Loucy (cell line): Measurements from ENCODE around the gene TLE2.

Source experiments
- H2AFZ ChIP-seq: fragments of 200-600 bp; sonication (generic); 2 replicates; pipeline ENCODE4 v1.6.0; 2016; ENCODE audit warnings: antibody characterized with exemption, mild to moderate bottlenecking, low read length, moderate library complexity
- H3F3A ChIP-seq: fragments of 200-600 bp; 2 replicates; pipeline ENCODE4 v1.6.0; 2016; ENCODE audit warnings: antibody characterized with exemption, low read depth, mild to moderate bottlenecking
- H3K27me3 ChIP-seq: fragments of 200-600 bp; sonication (generic); 2 replicates; pipeline ENCODE4 v1.6.1; 2014; ENCODE audit warnings: low read length, mild to moderate bottlenecking; ENCODE audit not compliant: insufficient read depth, poor library complexity, severe bottlenecking
- H3K36me3 ChIP-seq: fragments of 200-600 bp; sonication (generic); 2 replicates; pipeline ENCODE4 v1.6.1; 2016; ENCODE audit warnings: low read length; ENCODE audit not compliant: insufficient read depth
- H3K4me1 ChIP-seq: fragments of 200-600 bp; sonication (generic); 2 replicates; pipeline ENCODE4 v1.5.1; 2014; ENCODE audit warnings: low read length, mild to moderate bottlenecking; ENCODE audit not compliant: insufficient read depth, poor library complexity, severe bottlenecking
- H3K4me2 ChIP-seq: fragments of 200-600 bp; sonication (generic); 2 replicates; pipeline ENCODE4 v1.6.0; 2014; ENCODE audit warnings: antibody characterized with exemption, low read length, low read depth, mild to moderate bottlenecking; ENCODE audit not compliant: poor library complexity, severe bottlenecking
- H3K4me3 ChIP-seq: fragments of 200-600 bp; sonication (generic); 2 replicates; pipeline ENCODE4 v1.5.1; 2014; ENCODE audit warnings: low read length, mild to moderate bottlenecking, mixed read lengths; ENCODE audit not compliant: poor library complexity, severe bottlenecking
- H3K79me2 ChIP-seq: fragments of 200-600 bp; sonication (generic); 2 replicates; pipeline ENCODE4 v1.6.1; 2014; ENCODE audit warnings: low read length; ENCODE audit not compliant: insufficient read depth
- H3K9ac ChIP-seq: fragments of 200-600 bp; sonication (generic); 2 replicates; pipeline ENCODE4 v1.6.0; 2014; ENCODE audit warnings: mild to moderate bottlenecking, low read depth, low read length, moderate library complexity; ENCODE audit not compliant: poor library complexity, severe bottlenecking
- H3K9me2 ChIP-seq: fragments of 200-600 bp; sonication (generic); replicated peaks from 2 replicates; pipeline ENCODE4 v1.6.1; 2016; ENCODE audit warnings: low read depth, low read length, mixed read lengths
- H3K9me3 ChIP-seq: fragments of 200-600 bp; sonication (generic); 2 replicates; pipeline ENCODE4 v1.6.1; 2014; ENCODE audit warnings: mild to moderate bottlenecking, antibody characterized with exemption, low read length, low read depth; ENCODE audit not compliant: insufficient read depth
- H4K20me1 ChIP-seq: fragments of 200-600 bp; sonication (generic); 2 replicates; pipeline ENCODE4 v1.6.0; 2014; ENCODE audit warnings: antibody characterized with exemption, low read length, mild to moderate bottlenecking; ENCODE audit not compliant: insufficient read depth, poor library complexity, severe bottlenecking
- EZH2phosphoT487 ChIP-seq: fragments of 200-600 bp; IDR thresholded peaks from 2 replicates; pipeline ENCODE4 v1.6.1; 2018; ENCODE audit warnings: antibody characterized with exemption, mild to moderate bottlenecking, moderate library complexity, borderline replicate concordance
- TF ChIP-seq, protein P1 (sequence below): fragments of 200-600 bp; sonication (generic); conservative IDR thresholded peaks from 2 replicates; pipeline ENCODE4 v1.5.1; 2014; ENCODE audit warnings: mild to moderate bottlenecking, antibody characterized with exemption, low read length

The TLE2 gene

DNA sequence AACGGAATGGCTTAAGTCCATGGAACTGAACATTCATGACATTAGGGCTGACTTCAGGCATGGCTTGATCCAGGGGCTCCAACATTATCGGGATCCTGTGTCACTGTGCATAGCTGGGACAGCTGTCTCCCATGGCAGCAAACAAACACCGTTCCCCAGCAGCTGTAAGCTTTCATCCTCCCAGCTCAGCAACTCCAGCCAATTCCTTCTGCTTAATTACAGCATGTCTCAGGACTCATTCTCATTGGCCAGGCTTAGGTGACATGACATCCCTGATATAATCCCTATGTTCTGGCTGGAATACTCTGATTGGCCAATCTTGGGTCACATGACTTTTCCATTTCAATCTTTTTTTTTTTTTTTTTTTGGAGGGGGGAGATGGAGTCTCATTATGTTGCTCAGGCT lies 44.1 kb upstream of the TLE2 start:
- Histone ChIP-seq H3K4me2 (no peak overlapping the region), H3K79me2 (no peaks in the 10 kb centered on the region), H3K4me1 (peaks cover 7% of the 10 kb centered on the region), H3K9ac (no peak overlapping the region), H3K36me3 (no peaks in the 10 kb centered on the region), H3K9me2 (no peaks in the 10 kb centered on the region), H3K9me3 (no peaks in the 10 kb centered on the region), H3K4me3 (no peak overlapping the region), H4K20me1 (no peaks in the 10 kb centered on the region), H3F3A (no peaks in the 10 kb centered on the region), H3K27me3 (no peaks in the 10 kb centered on the region), H2AFZ (no peak overlapping the region)
- TF ChIP-seq EZH2phosphoT487, result no peak
- TF ChIP-seq, protein P1, sequence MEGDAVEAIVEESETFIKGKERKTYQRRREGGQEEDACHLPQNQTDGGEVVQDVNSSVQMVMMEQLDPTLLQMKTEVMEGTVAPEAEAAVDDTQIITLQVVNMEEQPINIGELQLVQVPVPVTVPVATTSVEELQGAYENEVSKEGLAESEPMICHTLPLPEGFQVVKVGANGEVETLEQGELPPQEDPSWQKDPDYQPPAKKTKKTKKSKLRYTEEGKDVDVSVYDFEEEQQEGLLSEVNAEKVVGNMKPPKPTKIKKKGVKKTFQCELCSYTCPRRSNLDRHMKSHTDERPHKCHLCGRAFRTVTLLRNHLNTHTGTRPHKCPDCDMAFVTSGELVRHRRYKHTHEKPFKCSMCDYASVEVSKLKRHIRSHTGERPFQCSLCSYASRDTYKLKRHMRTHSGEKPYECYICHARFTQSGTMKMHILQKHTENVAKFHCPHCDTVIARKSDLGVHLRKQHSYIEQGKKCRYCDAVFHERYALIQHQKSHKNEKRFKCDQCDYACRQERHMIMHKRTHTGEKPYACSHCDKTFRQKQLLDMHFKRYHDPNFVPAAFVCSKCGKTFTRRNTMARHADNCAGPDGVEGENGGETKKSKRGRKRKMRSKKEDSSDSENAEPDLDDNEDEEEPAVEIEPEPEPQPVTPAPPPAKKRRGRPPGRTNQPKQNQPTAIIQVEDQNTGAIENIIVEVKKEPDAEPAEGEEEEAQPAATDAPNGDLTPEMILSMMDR, result no peak

DNA sequence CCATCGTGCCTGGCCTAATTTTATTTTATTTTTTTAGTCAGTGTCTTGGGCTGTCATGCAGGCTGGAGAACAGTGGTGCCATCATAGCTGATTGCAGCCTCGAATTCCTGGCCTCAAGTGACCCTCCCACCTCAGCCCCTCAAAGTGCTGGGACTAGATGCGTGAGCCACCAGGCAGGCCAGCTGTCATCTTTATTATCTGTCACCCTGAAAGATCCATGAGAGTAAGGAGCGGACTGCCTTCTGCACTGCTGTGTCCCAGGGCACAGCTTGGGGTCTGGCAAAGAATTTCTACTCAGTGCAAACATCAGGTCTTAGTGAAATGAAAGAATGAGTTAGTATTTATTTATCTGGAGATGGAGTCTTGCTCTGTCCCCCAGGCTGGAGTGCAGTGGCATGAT lies 42.7 kb upstream of the TLE2 start:
- Histone ChIP-seq H2AFZ (no peak overlapping the region), H3K27me3 (no peaks in the 10 kb centered on the region), H3K4me2 (no peak overlapping the region), H3K9me3 (no peaks in the 10 kb centered on the region), H3K4me1 (peaks cover 7% of the 10 kb centered on the region), H3K79me2 (no peaks in the 10 kb centered on the region), H4K20me1 (no peaks in the 10 kb centered on the region), H3K9me2 (no peaks in the 10 kb centered on the region), H3F3A (no peaks in the 10 kb centered on the region), H3K9ac (no peak overlapping the region), H3K36me3 (no peaks in the 10 kb centered on the region), H3K4me3 (no peak overlapping the region)
- TF ChIP-seq, protein P1, result no peak
- TF ChIP-seq EZH2phosphoT487, result no peak

DNA sequence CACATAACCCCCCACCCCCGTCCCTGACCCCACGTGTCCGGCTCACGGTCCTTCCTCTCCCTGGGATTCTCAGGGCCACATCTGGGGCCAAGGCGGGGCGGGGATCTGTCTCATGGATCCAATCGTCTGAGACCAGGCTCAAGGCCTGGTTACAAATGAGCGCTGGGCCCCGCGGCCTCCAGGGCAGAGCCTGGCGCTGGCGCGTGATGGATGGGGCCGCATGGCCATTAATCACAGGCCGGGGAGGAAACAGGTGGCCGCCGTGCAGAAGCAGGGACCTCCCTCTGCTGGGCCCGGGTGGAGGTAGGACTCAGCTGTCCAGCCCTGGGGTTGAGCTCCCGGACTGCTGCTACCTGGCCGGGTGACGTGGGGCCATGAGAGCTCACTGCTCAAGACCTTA lies 39.0 kb upstream of the TLE2 start:
- Histone ChIP-seq H2AFZ (no peak overlapping the region), H3K4me3 (no peak overlapping the region), H3K4me2 (no peak overlapping the region), H3K36me3 (no peaks in the 10 kb centered on the region), H4K20me1 (no peaks in the 10 kb centered on the region), H3K4me1 (peaks cover 4% of the 10 kb centered on the region), H3K9ac (no peak overlapping the region), H3F3A (no peaks in the 10 kb centered on the region), H3K9me3 (no peaks in the 10 kb centered on the region), H3K9me2 (no peaks in the 10 kb centered on the region), H3K27me3 (no peaks in the 10 kb centered on the region), H3K79me2 (peaks cover 3% of the 10 kb centered on the region; the same call in 1 of the 2 replicates)
- TF ChIP-seq, protein P1, result no peak
- no peak for TF ChIP-seq EZH2phosphoT487
